Stimulated activated CD8-positive, alpha-beta memory T cell treated with anti-CD3 and anti-CD28 coated beads, Interleukin-15, amount 100 ng/mL, for 24 hours (primary cell): Measurements from ENCODE around the gene KLF8.

Experiments
- DNase-seq: peaks from one replicate; pipeline ENCODE4 v3.0.0-alpha.2; 2020; ENCODE audit warnings: low read depth

KLF8 gene

GRCh38 chrX:56310581-56310980 is 78.4 kb downstream of the KLF8 start:
- DNase-seq: no peak

- DNase-seq: no peak
These were observed 81.2 kb downstream of the KLF8 start for GRCh38 chrX:56313308-56313707.

GRCh38 chrX:56314334-56314733 is 82.2 kb downstream of the KLF8 start:
- DNase-seq: no peak

GRCh38 chrX:56318076-56318475 is 85.9 kb downstream of the KLF8 start:
- no peak for DNase-seq

GRCh38 chrX:56319165-56319564 is 87.0 kb downstream of the KLF8 start:
- DNase-seq: no peak
